BLaER1 treated with 17β-estradiol and CSF1 and Interleukin-3, amounts not matched to agents 10 nM and 100 nM (cell line): ENCODE results near the gene AKAP12.

ENCODE experiments used
- H3K27ac ChIP-seq, 11 experiments: shearing (Covaris generic); formaldehyde crosslinking; 2 replicates each; pipeline ENCODE4 v1.8.1; 2022
- H3K27me3 ChIP-seq, 11 experiments: shearing (Covaris generic); formaldehyde crosslinking; 2 replicates each; pipeline ENCODE4 v1.8.1; 2022
- H3K36me3 ChIP-seq, 11 experiments: shearing (Covaris generic); formaldehyde crosslinking; 2 replicates each; pipeline ENCODE4 v1.8.1; 2022
- H3K4me1 ChIP-seq, 10 experiments: shearing (Covaris generic); formaldehyde crosslinking; 2 replicates each; pipeline ENCODE4 v1.8.1; 2022
- H3K4me2 ChIP-seq, 11 experiments: shearing (Covaris generic); formaldehyde crosslinking; 2 replicates each; pipeline ENCODE4 v1.8.1; 2022
- H3K4me3 ChIP-seq, 10 experiments: shearing (Covaris generic); formaldehyde crosslinking; 2 replicates each; pipeline ENCODE4 v1.8.1; 2022
- H3K9ac ChIP-seq, 11 experiments: shearing (Covaris generic); formaldehyde crosslinking; 2 replicates each; pipeline ENCODE4 v1.8.1; 2022
- H3K9me3 ChIP-seq, 11 experiments: shearing (Covaris generic); formaldehyde crosslinking; replicated peaks in 1 of 11; 2 replicates each; pipeline ENCODE4 v1.8.1; 2022
- H4K20me1 ChIP-seq, 11 experiments: shearing (Covaris generic); formaldehyde crosslinking; 2 replicates each; pipeline ENCODE4 v1.8.1; 2022
- Cebpa-rat ChIP-seq, 11 experiments: shearing (Covaris generic); IDR thresholded peaks; 2 replicates each; pipeline ENCODE4 v1.8.1; 2022

AKAP12 gene

GRCh38 chr6:151239603-151240035 lies at the start of gene AKAP12:
Gene AKAP12 (plus strand): TSS chr6:151239967. CDS start chr6:151240563, 596 bp downstream.
- Histone ChIP-seq H3K4me1 (peaks cover 21 to 83% (median 72%) of the 10 kb centered on the region in 10 experiments), H3K4me3 (peak within 1 kb of the TSS; percentile 70 to 98 (median 88)), H3K27me3 (no peaks in the 10 kb centered on the region; a peak in 1 of 22 replicates), H3K4me2 (peak within 1 kb of the TSS; percentile 81 to 97 (median 95)), H4K20me1 (peaks cover 0 to 39% (median 4%) of the 10 kb centered on the region in 11 experiments; a peak in 12 of 22 replicates), H3K27ac (peak within 1 kb of the TSS in 10 of 11 experiments; percentile 48 to 92 (median 90); a peak in 19 of 22 replicates), H3K9ac (peak within 1 kb of the TSS; percentile 72 to 95 (median 91); a peak in 21 of 22 replicates), H3K9me3 (no peaks in the 10 kb centered on the region), H3K36me3 (peaks cover 0 to 12% (median 0%) of the 10 kb centered on the region in 11 experiments; a peak in 6 of 22 replicates)
- no peak for TF ChIP-seq Cebpa-rat (IDR thresholded peaks at IDR 0.05)

- TF ChIP-seq Cebpa-rat (IDR thresholded peaks at IDR 0.05) = no peak
- no peaks in the 10 kb centered on the region for H3K36me3 ChIP-seq
- peaks cover 0 to 13% (median 7%) of the 10 kb centered on the region in 11 experiments; a peak in 8 of 22 replicates for H3K9me3 ChIP-seq
- no peak overlapping the region for H3K4me3 ChIP-seq
- H3K4me2 ChIP-seq = no peak overlapping the region
- no peak overlapping the region for H3K27ac ChIP-seq
- H3K9ac ChIP-seq = no peak overlapping the region
- H4K20me1 ChIP-seq = no peaks in the 10 kb centered on the region
- no peaks in the 10 kb centered on the region for H3K27me3 ChIP-seq
- no peaks in the 10 kb centered on the region for H3K4me1 ChIP-seq
Measured at GRCh38 chr6:151191527-151191926, 48.2 kb upstream of the AKAP12 start.

- Histone ChIP-seq H3K4me2 (no peak overlapping the region), H3K4me3 (no peak overlapping the region), H3K9ac (no peak overlapping the region), H3K36me3 (no peaks in the 10 kb centered on the region), H3K27me3 (no peaks in the 10 kb centered on the region), H4K20me1 (no peaks in the 10 kb centered on the region), H3K27ac (no peak overlapping the region), H3K9me3 (peaks cover 0 to 13% (median 7%) of the 10 kb centered on the region in 11 experiments; a peak in 8 of 22 replicates), H3K4me1 (peaks cover 0 to 1% (median 0%) of the 10 kb centered on the region in 10 experiments; a peak in 3 of 20 replicates)
- 0 out of 22 replicates have a peak, but pooled peaks of 1 of the 11 experiments have one; percentile 11 for TF ChIP-seq Cebpa-rat (IDR thresholded peaks at IDR 0.05)
Measured at GRCh38 chr6:151196555-151196954, 43.2 kb upstream of the AKAP12 start.

GRCh38 chr6:151197556-151197955 lies 42.2 kb upstream of the AKAP12 start:
- Histone ChIP-seq H4K20me1 (no peaks in the 10 kb centered on the region), H3K4me1 (peaks cover 0 to 11% (median 0%) of the 10 kb centered on the region in 10 experiments; a peak in 5 of 20 replicates)

GRCh38 chr6:151199991-151200390 lies 39.8 kb upstream of the AKAP12 start:
- H3K4me2 ChIP-seq = no peak overlapping the region
- no peak overlapping the region for H3K4me3 ChIP-seq
- no peaks in the 10 kb centered on the region for H4K20me1 ChIP-seq
- H3K4me1 ChIP-seq = peaks cover 0 to 19% (median 0%) of the 10 kb centered on the region in 10 experiments; a peak in 5 of 20 replicates
- H3K9me3 ChIP-seq = 0 out of 22 replicates have a peak, but pooled peaks cover 0 to 2% (median 0%) of the 10 kb centered on the region in 11 experiments
- no peaks in the 10 kb centered on the region for H3K27me3 ChIP-seq
- no peak for TF ChIP-seq Cebpa-rat (IDR thresholded peaks at IDR 0.05)
- no peak overlapping the region for H3K9ac ChIP-seq
- H3K27ac ChIP-seq = no peak overlapping the region
- H3K36me3 ChIP-seq = no peaks in the 10 kb centered on the region

More at GRCh38 chr6:151197556-151197955, 42.2 kb upstream of the AKAP12 start:
- H3K9ac ChIP-seq = no peak overlapping the region
- H3K9me3 ChIP-seq = peaks cover 0 to 13% (median 7%) of the 10 kb centered on the region in 11 experiments; a peak in 8 of 22 replicates
- no peak for TF ChIP-seq Cebpa-rat (IDR thresholded peaks at IDR 0.05)
- no peak overlapping the region for H3K4me3 ChIP-seq
- H3K27me3 ChIP-seq = no peaks in the 10 kb centered on the region
- no peaks in the 10 kb centered on the region for H3K36me3 ChIP-seq
- no peak overlapping the region for H3K4me2 ChIP-seq
- no peak overlapping the region for H3K27ac ChIP-seq

- Histone ChIP-seq H3K9ac (no peak overlapping the region), H3K4me3 (no peak overlapping the region), H3K27me3 (no peaks in the 10 kb centered on the region), H3K9me3 (peaks cover 6 to 16% (median 11%) of the 10 kb centered on the region in 11 experiments), H4K20me1 (no peaks in the 10 kb centered on the region), H3K4me2 (no peak overlapping the region), H3K36me3 (no peaks in the 10 kb centered on the region; a peak in 1 of 22 replicates), H3K27ac (no peak overlapping the region), H3K4me1 (peaks cover 0 to 19% (median 0%) of the 10 kb centered on the region in 10 experiments; a peak in 5 of 20 replicates)
- no peak for TF ChIP-seq Cebpa-rat (IDR thresholded peaks at IDR 0.05)
Measured at GRCh38 chr6:151205721-151206600, 33.8 kb upstream of the AKAP12 start.

GRCh38 chr6:151207674-151208073 lies 32.1 kb upstream of the AKAP12 start:
- Histone ChIP-seq H3K9me3 (peaks cover 23 to 33% (median 28%) of the 10 kb centered on the region in 11 experiments), H3K9ac (no peak overlapping the region), H3K36me3 (no peaks in the 10 kb centered on the region; a peak in 1 of 22 replicates), H3K27ac (no peak overlapping the region), H3K4me2 (no peak overlapping the region), H4K20me1 (no peaks in the 10 kb centered on the region), H3K4me3 (no peak overlapping the region), H3K27me3 (no peaks in the 10 kb centered on the region), H3K4me1 (0 out of 20 replicates have a peak, but pooled peaks cover 0 to 8% (median 0%) of the 10 kb centered on the region in 10 experiments)
- no peak for TF ChIP-seq Cebpa-rat (IDR thresholded peaks at IDR 0.05)

GRCh38 chr6:151209071-151209831 lies 30.5 kb upstream of the AKAP12 start:
- Histone ChIP-seq H4K20me1 (no peaks in the 10 kb centered on the region), H3K9ac (no peak overlapping the region), H3K27ac (no peak overlapping the region), H3K36me3 (no peaks in the 10 kb centered on the region; a peak in 1 of 22 replicates), H3K4me3 (no peak overlapping the region), H3K4me1 (0 out of 20 replicates have a peak, but pooled peaks cover 0 to under 1% (median 0%) of the 10 kb centered on the region in 10 experiments), H3K4me2 (no peak overlapping the region), H3K9me3 (peaks cover 36 to 47% (median 43%) of the 10 kb centered on the region in 11 experiments), H3K27me3 (no peaks in the 10 kb centered on the region)
- TF ChIP-seq Cebpa-rat (IDR thresholded peaks at IDR 0.05) = no peak
